Measurements from ENCODE around the gene DMPK. TPM values are rescaled to one million over a fixed set of nuclear protein-coding genes. Genes with fewer than 3 reads are reported as not detected.

DMPK gene
- total and polyA plus RNA-seq, 2 experiments from 2014 or later, result 15.3 to 26.6 TPM

- H3K9ac ChIP-seq, result no peak overlapping the region
- in situ Hi-C loops (cut with MboI), result no loop called here
- no peaks in the 10 kb centered on the region for H3K4me1 ChIP-seq (ENCODE audit: insufficient read depth)
- H3K27ac ChIP-seq, result no peak overlapping the region
- H3K9me3 ChIP-seq (ENCODE audit: low read depth), result no peaks in the 10 kb centered on the region
- 72 to 75% methylated on average over 12 of the region's 12 CpGs for WGBS, 2 experiments (ENCODE audit: low coverage in 1 of 2, low lambda C conversion rate in 2 of 2, missing lambda C conversion rate in 2 of 2)
- H3F3A ChIP-seq (ENCODE audit: insufficient read depth), result no peaks in the 10 kb centered on the region
- no peak overlapping the region for H2AFZ ChIP-seq
- no peak for TF ChIP-seq EZH2phosphoT487 (IDR thresholded peaks at IDR 0.05; ENCODE audit: insufficient read depth, low read depth)
- TF ChIP-seq EZH2 (IDR thresholded peaks at IDR 0.05; ENCODE audit: insufficient read depth, poor library complexity, severe bottlenecking), result no peak
- H3K36me3 ChIP-seq (ENCODE audit: low read depth), result peaks cover 22% of the 10 kb centered on the region; the same call in 1 of the 2 replicates
- no peaks in the 10 kb centered on the region for H4K20me1 ChIP-seq (ENCODE audit: insufficient read depth)
- no peak overlapping the region for H3K4me2 ChIP-seq (ENCODE audit: unreplicated experiment)
- DNase-seq, result no peak
- H3K9me2 ChIP-seq (ENCODE audit: insufficient read depth), result no peaks in the 10 kb centered on the region
- no peak overlapping the region for H3K4me3 ChIP-seq
- H3K27me3 ChIP-seq (replicated peaks; ENCODE audit: insufficient read depth), result no peaks in the 10 kb centered on the region
- no peaks in the 10 kb centered on the region for H3K79me2 ChIP-seq (ENCODE audit: insufficient read depth)
These were observed 41.8 kb upstream of the DMPK start for GRCh38 chr19:45824041-45824471.

- no peak for TF ChIP-seq EZH2phosphoT487 (IDR thresholded peaks at IDR 0.05; ENCODE audit: insufficient read depth, low read depth)
- Histone ChIP-seq H2AFZ (no peak overlapping the region), H3K9me2 (ENCODE audit: insufficient read depth) (no peaks in the 10 kb centered on the region), H3K9me3 (ENCODE audit: low read depth) (no peaks in the 10 kb centered on the region), H3K27ac (no peak overlapping the region), H3K4me2 (ENCODE audit: unreplicated experiment) (no peak overlapping the region), H3K4me1 (ENCODE audit: insufficient read depth) (no peaks in the 10 kb centered on the region), H3F3A (ENCODE audit: insufficient read depth) (no peaks in the 10 kb centered on the region), H4K20me1 (ENCODE audit: insufficient read depth) (no peaks in the 10 kb centered on the region), H3K27me3 (replicated peaks; ENCODE audit: insufficient read depth) (no peaks in the 10 kb centered on the region), H3K9ac (no peak overlapping the region), H3K4me3 (no peak overlapping the region), H3K36me3 (ENCODE audit: low read depth) (peaks cover 18% of the 10 kb centered on the region; the same call in 1 of the 2 replicates), H3K79me2 (ENCODE audit: insufficient read depth) (no peaks in the 10 kb centered on the region)
- WGBS, 2 experiments (ENCODE audit: low coverage in 1 of 2, low lambda C conversion rate in 2 of 2, missing lambda C conversion rate in 2 of 2), result 95% methylated on average over 12 of the region's 12 CpGs
- no peak for DNase-seq
- in situ Hi-C loops (cut with MboI), result no loop called here
These were observed 40.9 kb upstream of the DMPK start for GRCh38 chr19:45823182-45823581.

DNA sequence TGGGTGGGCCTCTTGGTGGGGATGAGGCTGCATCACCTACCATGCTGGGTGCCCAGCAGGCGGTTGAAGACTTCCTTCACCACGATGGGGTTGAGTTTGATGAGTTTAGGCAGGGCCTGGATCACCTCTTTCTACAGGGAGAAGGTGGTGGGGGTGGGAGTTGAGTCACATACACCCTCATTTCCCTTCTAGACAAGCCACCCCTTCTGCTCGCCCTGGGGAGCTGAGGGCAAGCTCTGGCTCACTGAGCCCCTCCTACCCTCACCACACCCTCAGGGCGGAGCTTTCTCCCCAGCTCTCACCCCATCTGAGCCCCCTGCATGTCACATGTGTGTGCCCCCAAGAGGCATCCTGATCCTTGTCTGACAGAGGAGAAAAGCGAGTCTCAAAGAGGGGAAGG, 40.4 kb upstream of the DMPK start:
- TF ChIP-seq EZH2 (IDR thresholded peaks at IDR 0.05; ENCODE audit: insufficient read depth, poor library complexity, severe bottlenecking), result no peak
- no peak for TF ChIP-seq EZH2phosphoT487 (IDR thresholded peaks at IDR 0.05; ENCODE audit: insufficient read depth, low read depth)
- Histone ChIP-seq H2AFZ (no peak overlapping the region), H3K36me3 (ENCODE audit: low read depth) (peaks cover 14% of the 10 kb centered on the region; the same call in 1 of the 2 replicates), H3K9ac (no peak overlapping the region), H3K4me3 (no peak overlapping the region), H3K27ac (no peak overlapping the region), H3K4me2 (ENCODE audit: unreplicated experiment) (no peak overlapping the region), H3F3A (ENCODE audit: insufficient read depth) (no peaks in the 10 kb centered on the region), H3K9me2 (ENCODE audit: insufficient read depth) (no peaks in the 10 kb centered on the region), H3K79me2 (ENCODE audit: insufficient read depth) (no peaks in the 10 kb centered on the region), H3K27me3 (replicated peaks; ENCODE audit: insufficient read depth) (no peaks in the 10 kb centered on the region), H4K20me1 (ENCODE audit: insufficient read depth) (no peaks in the 10 kb centered on the region), H3K9me3 (ENCODE audit: low read depth) (no peaks in the 10 kb centered on the region), H3K4me1 (ENCODE audit: insufficient read depth) (no peaks in the 10 kb centered on the region)
- in situ Hi-C loops (cut with MboI), result no loop called here
- DNase-seq, result no peak
- WGBS, 2 experiments (ENCODE audit: low coverage in 1 of 2, low lambda C conversion rate in 2 of 2, missing lambda C conversion rate in 2 of 2), result 95 to 98% methylated on average over 4 to 5 of the region's 5 CpGs

DNA sequence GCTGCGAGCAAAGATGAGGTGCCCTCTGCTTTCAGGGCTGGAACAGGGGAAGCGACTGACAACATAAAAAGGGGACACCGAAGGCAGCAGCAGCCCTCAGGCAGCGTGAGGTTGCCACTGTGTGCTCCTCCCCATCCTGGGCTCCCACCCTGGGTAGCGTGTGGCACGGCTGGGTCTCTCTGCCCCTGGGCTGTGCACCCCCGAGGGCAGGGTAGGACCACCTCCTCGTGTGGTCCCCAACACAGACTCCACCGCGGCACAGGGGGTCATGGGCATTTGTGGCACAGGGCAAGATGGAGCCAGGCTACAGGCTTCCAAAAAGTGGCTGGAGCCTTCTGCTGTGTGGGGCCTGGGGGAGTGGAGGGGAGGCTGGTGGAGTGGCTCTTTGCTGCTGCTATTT, 39.3 kb upstream of the DMPK start:
- in situ Hi-C loops (cut with MboI), result no loop called here
- no peak for TF ChIP-seq EZH2 (IDR thresholded peaks at IDR 0.05; ENCODE audit: insufficient read depth, poor library complexity, severe bottlenecking)
- no peak for TF ChIP-seq EZH2phosphoT487 (IDR thresholded peaks at IDR 0.05; ENCODE audit: insufficient read depth, low read depth)
- no peaks in the 10 kb centered on the region for H4K20me1 ChIP-seq (ENCODE audit: insufficient read depth)
- no peaks in the 10 kb centered on the region for H3F3A ChIP-seq (ENCODE audit: insufficient read depth)
- H3K36me3 ChIP-seq (ENCODE audit: low read depth), result peaks cover 8% of the 10 kb centered on the region; the same call in 1 of the 2 replicates
- no peak overlapping the region for H3K4me2 ChIP-seq (ENCODE audit: unreplicated experiment)
- no peak overlapping the region for H3K9ac ChIP-seq
- no peaks in the 10 kb centered on the region for H3K4me1 ChIP-seq (ENCODE audit: insufficient read depth)
- H2AFZ ChIP-seq, result no peak overlapping the region
- no peaks in the 10 kb centered on the region for H3K27me3 ChIP-seq (replicated peaks; ENCODE audit: insufficient read depth)
- H3K9me2 ChIP-seq (ENCODE audit: insufficient read depth), result no peaks in the 10 kb centered on the region
- no peaks in the 10 kb centered on the region for H3K79me2 ChIP-seq (ENCODE audit: insufficient read depth)
- no peaks in the 10 kb centered on the region for H3K9me3 ChIP-seq (ENCODE audit: low read depth)
- DNase-seq, result no peak
- WGBS, 2 experiments (ENCODE audit: low coverage in 1 of 2, low lambda C conversion rate in 2 of 2, missing lambda C conversion rate in 2 of 2), result 67 to 85% methylated on average over 8 to 10 of the region's 10 CpGs
- H3K4me3 ChIP-seq, result no peak overlapping the region
- no peak overlapping the region for H3K27ac ChIP-seq

- Histone ChIP-seq H3K4me3 (no peak overlapping the region), H3K27me3 (replicated peaks; ENCODE audit: insufficient read depth) (no peaks in the 10 kb centered on the region), H3K27ac (no peak overlapping the region), H3K36me3 (ENCODE audit: low read depth) (peaks cover 8% of the 10 kb centered on the region; the same call in 1 of the 2 replicates), H4K20me1 (ENCODE audit: insufficient read depth) (no peaks in the 10 kb centered on the region), H2AFZ (no peak overlapping the region), H3K9me2 (ENCODE audit: insufficient read depth) (no peaks in the 10 kb centered on the region), H3K4me2 (ENCODE audit: unreplicated experiment) (no peak overlapping the region), H3K4me1 (ENCODE audit: insufficient read depth) (no peaks in the 10 kb centered on the region), H3K79me2 (ENCODE audit: insufficient read depth) (no peaks in the 10 kb centered on the region), H3K9ac (no peak overlapping the region), H3K9me3 (ENCODE audit: low read depth) (no peaks in the 10 kb centered on the region), H3F3A (ENCODE audit: insufficient read depth) (no peaks in the 10 kb centered on the region)
- in situ Hi-C loops (cut with MboI), result no loop called here
- DNase-seq, result no peak
- TF ChIP-seq EZH2 (IDR thresholded peaks at IDR 0.05; ENCODE audit: insufficient read depth, poor library complexity, severe bottlenecking), result no peak
- TF ChIP-seq EZH2phosphoT487 (IDR thresholded peaks at IDR 0.05; ENCODE audit: insufficient read depth, low read depth), result no peak
- WGBS, 2 experiments (ENCODE audit: low coverage in 1 of 2, low lambda C conversion rate in 2 of 2, missing lambda C conversion rate in 2 of 2), result 70 to 78% methylated on average over 6 to 8 of the region's 8 CpGs
These were observed 38.8 kb upstream of the DMPK start for GRCh38 chr19:45821103-45821521.
